Neural progenitor cell (in vitro differentiated cells): ENCODE measurements around the gene RER1. TPM values are rescaled to one million over a fixed set of nuclear protein-coding genes. Genes with fewer than 3 reads are reported as not detected.

ENCODE experiments used
- DNase-seq: peaks from one replicate; pipeline ENCODE4 v3.0.0-alpha.2; 2016; ENCODE audit warnings: low spot score
- H2AFZ ChIP-seq: fragments of 200-600 bp; sonication (generic); replicated peaks from 2 replicates; pipeline ENCODE4 v1.6.1; 2016; ENCODE audit warnings: antibody characterized with exemption
- H3F3A ChIP-seq: fragments of 200-600 bp; sonication (generic); 2 replicates; pipeline ENCODE4 v1.6.1; 2016; ENCODE audit warnings: antibody characterized with exemption, low read depth
- H3K27ac ChIP-seq: fragments of 200-600 bp; sonication (generic); 2 replicates; pipeline ENCODE4 v1.5.1; 2016; ENCODE audit warnings: mild to moderate bottlenecking
- H3K27me3 ChIP-seq: fragments of 200-600 bp; sonication (generic); 2 replicates; pipeline ENCODE4 v1.6.1; 2016; ENCODE audit warnings: mild to moderate bottlenecking, moderate library complexity
- H3K36me3 ChIP-seq: fragments of 200-600 bp; sonication (generic); 2 replicates; pipeline ENCODE4 v1.5.1; 2016
- H3K4me1 ChIP-seq: fragments of 200-600 bp; sonication (generic); 2 replicates; pipeline ENCODE4 v1.6.1; 2016; ENCODE audit warnings: mixed run types
- H3K4me2 ChIP-seq: fragments of 200-600 bp; sonication (generic); 2 replicates; pipeline ENCODE4 v1.6.1; 2016
- H3K4me3 ChIP-seq: fragments of 200-600 bp; sonication (generic); 2 replicates; pipeline ENCODE4 v1.5.1; 2016
- H3K79me2 ChIP-seq: fragments of 200-600 bp; sonication (generic); 2 replicates; pipeline ENCODE4 v1.6.1; 2016; ENCODE audit warnings: low read depth
- H3K9ac ChIP-seq: fragments of 200-600 bp; sonication (generic); 2 replicates; pipeline ENCODE4 v1.6.1; 2016
- H3K9me3 ChIP-seq: fragments of 200-600 bp; sonication (generic); 2 replicates; pipeline ENCODE4 v1.5.1; 2016; ENCODE audit warnings: low read depth
- H4K20me1 ChIP-seq: fragments of 200-600 bp; sonication (generic); 2 replicates; pipeline ENCODE4 v1.6.1; 2016; ENCODE audit warnings: low read depth
- H3K27ac Mint-ChIP-seq: 3 replicates; pipeline ENCODE4 v1.8.0; 2021; ENCODE audit warnings: mixed read lengths
- H3K27me3 Mint-ChIP-seq: 2 replicates; pipeline ENCODE4 v1.8.0; 2022; ENCODE audit warnings: low read depth, mild to moderate bottlenecking, inconsistent platforms, moderate library complexity, mixed read lengths; ENCODE audit not compliant: insufficient read depth
- H3K36me3 Mint-ChIP-seq: 3 replicates; pipeline ENCODE4 v1.8.0; 2021; ENCODE audit warnings: mixed read lengths
- H3K4me1 Mint-ChIP-seq: 3 replicates; pipeline ENCODE4 v1.8.0; 2021; ENCODE audit warnings: mixed read lengths
- H3K4me3 Mint-ChIP-seq: 3 replicates; pipeline ENCODE4 v1.8.0; 2021; ENCODE audit warnings: mild to moderate bottlenecking, moderate library complexity, mixed read lengths
- H3K9me3 Mint-ChIP-seq: 3 replicates; pipeline ENCODE4 v1.8.0; 2020; ENCODE audit warnings: mixed read lengths
- EZH2 ChIP-seq: fragments of 200-600 bp; sonication (generic); IDR thresholded peaks from 2 replicates; pipeline ENCODE4 v1.6.1; 2017; ENCODE audit warnings: antibody characterized with exemption, mild to moderate bottlenecking, moderate library complexity
- EZH2phosphoT487 ChIP-seq: fragments of 200-600 bp; sonication (generic); IDR thresholded peaks from 2 replicates; pipeline ENCODE4 v1.6.1; 2017; ENCODE audit warnings: antibody characterized with exemption
- total RNA-seq: library from RNA; depleted of rRNA; stranded (reverse); fragments of >200 nt; gene quantifications from 2 replicates; pipeline ENCODE4 v1.2.3, GENCODE V29; 2015; ENCODE audit warnings: low replicate concordance
- TF ChIP-seq, protein P1 (sequence below): fragments of 200-600 bp; sonication (generic); IDR thresholded peaks from 2 replicates; pipeline ENCODE4 v1.5.1; 2017; ENCODE audit warnings: antibody characterized with exemption, mild to moderate bottlenecking

The RER1 gene
- total RNA-seq, 1 donor from 2014 or later = 39.1 TPM

DNA sequence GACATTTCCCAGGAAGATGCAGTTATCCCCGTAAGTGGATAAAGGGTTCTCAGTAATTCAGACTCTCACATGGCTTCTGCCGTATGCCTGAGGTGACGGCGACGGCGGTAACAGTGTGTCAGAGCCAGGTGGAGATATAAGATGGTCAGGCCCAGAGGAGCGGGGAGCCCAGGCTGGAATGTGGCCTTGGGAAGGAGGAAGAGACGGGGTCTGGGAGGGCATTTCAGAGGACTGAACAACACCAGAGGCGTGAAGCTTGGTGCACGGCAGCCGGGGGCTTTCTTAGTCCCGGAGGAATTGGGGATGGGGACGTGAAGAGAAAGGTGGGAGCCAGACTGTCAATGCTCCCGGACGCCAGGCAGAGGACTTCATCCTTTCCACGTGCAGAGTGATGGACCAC, 1.0 kb downstream of the RER1 start:
- Histone ChIP-seq H3K4me3 (peak overlapping the region; percentile 95), H4K20me1 (peaks cover 15% of the 10 kb centered on the region), H3F3A (peaks cover 10% of the 10 kb centered on the region), H3K4me1 (peaks cover 9% of the 10 kb centered on the region), H2AFZ (no peak overlapping the region), H3K9me3 (no peaks in the 10 kb centered on the region), H3K9ac (peak overlapping the region; percentile 68), H3K79me2 (peaks cover 49% of the 10 kb centered on the region), H3K27me3 (no peaks in the 10 kb centered on the region), H3K36me3 (no peaks in the 10 kb centered on the region), H3K27ac (no peak overlapping the region), H3K4me2 (peak overlapping the region; percentile 89)
- Mint-ChIP-seq H3K27ac (peak overlapping the region; percentile 91), H3K4me1 (peaks cover 24% of the 10 kb centered on the region), H3K9me3 (no peaks in the 10 kb centered on the region), H3K27me3 (peaks cover 6% of the 10 kb centered on the region), H3K4me3 (peak overlapping the region; percentile 91), H3K36me3 (peaks cover 16% of the 10 kb centered on the region)
- TF ChIP-seq EZH2 = no peak
- no peak for TF ChIP-seq EZH2phosphoT487
- TF ChIP-seq, protein P1, sequence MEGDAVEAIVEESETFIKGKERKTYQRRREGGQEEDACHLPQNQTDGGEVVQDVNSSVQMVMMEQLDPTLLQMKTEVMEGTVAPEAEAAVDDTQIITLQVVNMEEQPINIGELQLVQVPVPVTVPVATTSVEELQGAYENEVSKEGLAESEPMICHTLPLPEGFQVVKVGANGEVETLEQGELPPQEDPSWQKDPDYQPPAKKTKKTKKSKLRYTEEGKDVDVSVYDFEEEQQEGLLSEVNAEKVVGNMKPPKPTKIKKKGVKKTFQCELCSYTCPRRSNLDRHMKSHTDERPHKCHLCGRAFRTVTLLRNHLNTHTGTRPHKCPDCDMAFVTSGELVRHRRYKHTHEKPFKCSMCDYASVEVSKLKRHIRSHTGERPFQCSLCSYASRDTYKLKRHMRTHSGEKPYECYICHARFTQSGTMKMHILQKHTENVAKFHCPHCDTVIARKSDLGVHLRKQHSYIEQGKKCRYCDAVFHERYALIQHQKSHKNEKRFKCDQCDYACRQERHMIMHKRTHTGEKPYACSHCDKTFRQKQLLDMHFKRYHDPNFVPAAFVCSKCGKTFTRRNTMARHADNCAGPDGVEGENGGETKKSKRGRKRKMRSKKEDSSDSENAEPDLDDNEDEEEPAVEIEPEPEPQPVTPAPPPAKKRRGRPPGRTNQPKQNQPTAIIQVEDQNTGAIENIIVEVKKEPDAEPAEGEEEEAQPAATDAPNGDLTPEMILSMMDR = no peak
- DNase-seq = no peak

DNA sequence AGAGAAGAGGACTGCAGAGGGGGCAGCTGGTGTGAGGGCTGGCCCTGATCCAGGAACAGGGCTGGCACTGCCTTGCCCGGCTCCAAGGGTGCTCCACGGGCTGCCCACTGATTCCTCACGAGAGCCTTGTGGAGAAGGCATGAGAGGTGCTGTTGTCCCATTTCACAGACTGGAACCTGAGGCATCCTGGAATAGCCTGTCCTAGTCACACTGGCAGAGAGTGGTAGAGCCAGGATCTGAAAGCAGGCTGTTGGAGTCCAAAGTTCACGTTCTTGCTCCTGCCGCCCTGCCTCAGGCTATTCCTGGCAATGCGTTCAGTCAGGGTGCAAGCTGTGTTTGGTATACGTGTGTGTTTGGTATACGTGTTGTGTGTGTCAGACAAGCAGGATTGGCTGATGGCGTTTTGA, 1.8 kb downstream of the RER1 start:
- H3K4me3 ChIP-seq = no peak overlapping the region
- DNase-seq = no peak
- no peak overlapping the region for H3K27ac ChIP-seq
- Mint-ChIP-seq H3K9me3 (no peaks in the 10 kb centered on the region), H3K4me1 (peaks cover 24% of the 10 kb centered on the region), H3K27me3 (peaks cover 6% of the 10 kb centered on the region), H3K4me3 (peak overlapping the region; percentile 91), H3K36me3 (peaks cover 13% of the 10 kb centered on the region), H3K27ac (no peak overlapping the region)
- H3K9me3 ChIP-seq = no peaks in the 10 kb centered on the region
- no peaks in the 10 kb centered on the region for H3K36me3 ChIP-seq
- H3K27me3 ChIP-seq = no peaks in the 10 kb centered on the region
- H3K9ac ChIP-seq = no peak overlapping the region
- peaks cover 10% of the 10 kb centered on the region for H3F3A ChIP-seq
- H4K20me1 ChIP-seq = peaks cover 15% of the 10 kb centered on the region
- TF ChIP-seq, protein P1 = no peak
- TF ChIP-seq EZH2phosphoT487 = no peak
- TF ChIP-seq EZH2 = no peak
- peaks cover 49% of the 10 kb centered on the region for H3K79me2 ChIP-seq
- H3K4me1 ChIP-seq = peaks cover 9% of the 10 kb centered on the region
- no peak overlapping the region for H3K4me2 ChIP-seq
- no peak overlapping the region for H2AFZ ChIP-seq

DNA sequence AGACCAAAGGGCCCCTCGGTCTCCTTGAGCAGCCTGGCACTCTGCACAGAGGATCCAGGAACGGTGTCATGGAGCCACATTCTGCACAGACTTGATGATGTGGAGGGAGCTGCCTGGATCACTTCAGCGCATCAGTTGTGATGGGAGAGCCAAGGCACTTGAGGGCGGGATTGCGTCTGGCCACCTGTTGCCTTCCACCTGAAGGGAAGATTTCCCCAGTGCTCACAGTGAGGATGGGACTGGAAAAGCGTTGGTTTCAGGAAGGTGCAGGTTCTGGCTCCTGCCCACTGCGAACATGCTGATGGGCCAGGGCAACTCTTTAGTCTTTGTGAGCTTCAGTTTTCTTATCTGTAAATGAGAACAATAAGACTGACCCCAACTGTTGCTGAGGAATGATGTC, 2.6 kb downstream of the RER1 start:
- no peak for DNase-seq
- H4K20me1 ChIP-seq = peaks cover 15% of the 10 kb centered on the region
- peaks cover 49% of the 10 kb centered on the region for H3K79me2 ChIP-seq
- H3K4me1 ChIP-seq = peaks cover 9% of the 10 kb centered on the region
- no peak overlapping the region for H2AFZ ChIP-seq
- no peak overlapping the region for H3K27ac Mint-ChIP-seq
- H3K4me1 Mint-ChIP-seq = peaks cover 24% of the 10 kb centered on the region
- H3K27me3 Mint-ChIP-seq = peaks cover 6% of the 10 kb centered on the region
- H3K9ac ChIP-seq = no peak overlapping the region
- no peaks in the 10 kb centered on the region for H3K9me3 ChIP-seq
- TF ChIP-seq EZH2 = no peak
- H3K36me3 Mint-ChIP-seq = peaks cover 15% of the 10 kb centered on the region
- no peaks in the 10 kb centered on the region for H3K9me3 Mint-ChIP-seq
- H3K4me3 ChIP-seq = no peak overlapping the region
- no peak overlapping the region for H3K27ac ChIP-seq
- peaks cover 9% of the 10 kb centered on the region for H3F3A ChIP-seq
- H3K4me3 Mint-ChIP-seq = no peak overlapping the region
- H3K27me3 ChIP-seq = no peaks in the 10 kb centered on the region
- H3K36me3 ChIP-seq = no peaks in the 10 kb centered on the region
- H3K4me2 ChIP-seq = no peak overlapping the region

DNA sequence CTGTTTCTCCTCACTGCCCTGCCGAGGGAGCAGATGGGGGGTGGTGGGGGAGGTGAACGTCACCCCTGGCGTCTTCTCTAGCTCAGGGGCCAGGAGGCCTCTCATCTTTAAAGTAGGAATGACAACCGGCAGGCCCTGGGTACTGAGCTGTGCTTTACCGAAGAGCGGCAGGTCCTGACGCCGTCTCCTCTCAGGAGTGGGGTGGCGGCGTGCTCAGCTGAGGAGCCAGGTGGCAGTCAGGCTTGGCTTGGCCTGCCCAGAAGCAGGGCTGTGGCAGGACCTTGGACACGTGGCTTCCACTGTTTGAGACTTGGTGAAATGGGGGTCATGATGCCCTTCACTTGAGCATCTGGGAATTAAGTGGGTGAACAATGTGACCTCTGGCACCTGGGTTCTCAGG, 3.1 kb downstream of the RER1 start:
- Mint-ChIP-seq H3K4me3 (peak overlapping the region; percentile 68), H3K36me3 (peaks cover 18% of the 10 kb centered on the region), H3K9me3 (no peaks in the 10 kb centered on the region), H3K27ac (no peak overlapping the region), H3K4me1 (peaks cover 24% of the 10 kb centered on the region), H3K27me3 (peaks cover 6% of the 10 kb centered on the region)
- Histone ChIP-seq H3K4me3 (no peak overlapping the region), H3K36me3 (no peaks in the 10 kb centered on the region), H2AFZ (no peak overlapping the region), H3K4me1 (peaks cover 9% of the 10 kb centered on the region), H4K20me1 (peaks cover 15% of the 10 kb centered on the region), H3K9ac (no peak overlapping the region), H3K27me3 (no peaks in the 10 kb centered on the region), H3K4me2 (no peak overlapping the region), H3K27ac (no peak overlapping the region), H3K9me3 (no peaks in the 10 kb centered on the region), H3F3A (peaks cover 8% of the 10 kb centered on the region), H3K79me2 (peaks cover 49% of the 10 kb centered on the region)
- TF ChIP-seq EZH2phosphoT487 (no peak), EZH2 (no peak)
- TF ChIP-seq, protein P1 = no peak
- DNase-seq = no peak
